IPS DF 4.7 (cell line): ENCODE measurements around the gene MRPS27.

Source experiments
- DNase-seq: peaks from one replicate; pipeline ENCODE4 v3.0.0-alpha.2; 2013; ENCODE audit warnings: low spot score; ENCODE audit errors: extremely low read depth

The MRPS27 gene

DNA sequence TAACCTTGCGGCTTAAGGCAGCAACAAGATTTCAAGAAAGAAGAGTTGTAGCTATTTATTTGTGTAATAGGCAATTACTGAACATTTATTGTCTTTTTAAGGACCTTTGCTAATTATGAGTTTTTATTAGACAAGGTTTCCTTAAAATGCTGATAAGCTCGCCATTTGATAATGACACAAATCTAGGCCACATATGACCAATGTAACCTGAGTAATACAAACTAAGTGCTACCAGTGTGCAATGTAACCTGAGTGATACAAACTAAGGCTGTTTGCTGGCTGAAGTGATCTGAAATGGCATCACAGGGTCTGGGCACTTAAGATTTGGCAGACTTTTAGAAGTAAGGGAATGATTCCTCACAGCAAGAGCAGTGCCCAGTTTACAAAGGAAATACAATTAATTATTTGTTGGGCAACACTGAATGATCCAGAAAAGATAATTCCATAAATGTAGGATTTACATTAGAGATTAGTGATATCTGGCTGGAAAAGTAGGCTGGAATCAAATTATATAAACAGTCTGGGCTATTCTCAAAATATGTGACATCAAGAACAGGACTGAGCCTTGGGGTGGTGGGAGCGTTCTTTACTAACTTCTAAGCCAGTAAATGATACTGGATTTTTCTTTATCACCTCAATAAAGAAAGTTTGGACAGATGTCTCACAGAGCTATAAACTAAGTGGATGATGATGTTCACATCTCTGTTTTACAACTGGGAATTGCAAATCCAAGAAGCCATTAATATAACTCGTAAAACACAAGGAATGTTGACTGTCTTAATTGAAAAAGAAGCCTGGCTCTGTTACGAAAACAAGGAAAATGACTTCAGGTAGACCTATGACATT, 54.8 kb downstream of the MRPS27 start:
- no peak for DNase-seq

DNA sequence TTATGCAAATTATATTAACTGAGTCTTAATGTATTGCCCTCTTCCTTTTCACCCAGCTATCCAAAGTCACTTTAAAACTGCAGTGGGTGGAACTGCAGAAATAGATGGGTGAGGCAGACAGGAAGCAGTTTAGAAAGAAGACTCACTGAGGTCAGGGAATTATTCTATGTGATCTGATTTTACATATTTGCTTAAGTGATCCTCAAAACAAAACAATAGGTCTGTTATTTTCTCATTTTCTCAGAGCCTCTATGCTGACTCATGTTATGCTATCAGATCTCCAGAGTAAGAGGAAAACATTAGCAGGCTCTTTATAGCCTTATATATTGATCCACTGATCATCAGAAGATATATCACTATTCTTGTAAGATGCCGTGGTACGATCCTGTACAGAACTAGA, 63.5 kb downstream of the MRPS27 start:
- no peak for DNase-seq

DNA sequence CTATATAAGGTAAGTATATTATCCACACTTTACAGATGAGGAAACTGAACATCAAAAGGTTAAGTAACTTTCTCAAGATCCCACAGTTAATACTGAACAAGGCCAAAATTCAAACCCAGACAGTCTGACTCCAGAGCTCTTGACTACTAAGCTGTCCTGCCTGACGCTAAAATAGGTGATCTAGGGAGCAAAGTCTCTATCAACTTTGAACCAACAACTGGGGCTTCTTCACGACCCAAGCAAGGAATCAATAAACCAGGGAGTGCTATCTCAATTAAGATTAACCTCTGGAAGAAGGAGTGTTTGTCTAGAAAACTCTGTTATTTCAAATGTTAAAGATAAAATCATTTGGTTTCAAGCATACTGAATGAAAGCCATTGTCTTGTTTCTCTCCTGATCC, 64.4 kb downstream of the MRPS27 start:
- no peak for DNase-seq

DNA sequence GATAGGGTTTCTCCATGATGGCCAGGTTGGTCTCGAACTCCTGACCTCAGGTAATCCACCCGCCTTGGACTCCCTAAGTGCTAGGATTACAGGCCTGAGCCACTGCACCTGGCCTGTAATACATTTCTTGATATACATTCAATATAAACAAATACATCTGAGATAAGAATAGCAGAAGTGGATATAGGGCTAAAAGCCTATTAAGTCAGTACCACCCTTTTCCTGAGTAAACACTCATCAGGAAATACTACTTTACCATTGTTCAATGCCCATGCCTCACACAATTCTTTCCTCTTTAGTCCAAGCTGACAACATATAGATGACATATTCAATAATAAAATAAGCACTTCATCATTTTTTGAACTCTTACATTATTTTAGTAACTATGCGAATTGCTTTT, 64.8 kb downstream of the MRPS27 start:
- no peak for DNase-seq

DNA sequence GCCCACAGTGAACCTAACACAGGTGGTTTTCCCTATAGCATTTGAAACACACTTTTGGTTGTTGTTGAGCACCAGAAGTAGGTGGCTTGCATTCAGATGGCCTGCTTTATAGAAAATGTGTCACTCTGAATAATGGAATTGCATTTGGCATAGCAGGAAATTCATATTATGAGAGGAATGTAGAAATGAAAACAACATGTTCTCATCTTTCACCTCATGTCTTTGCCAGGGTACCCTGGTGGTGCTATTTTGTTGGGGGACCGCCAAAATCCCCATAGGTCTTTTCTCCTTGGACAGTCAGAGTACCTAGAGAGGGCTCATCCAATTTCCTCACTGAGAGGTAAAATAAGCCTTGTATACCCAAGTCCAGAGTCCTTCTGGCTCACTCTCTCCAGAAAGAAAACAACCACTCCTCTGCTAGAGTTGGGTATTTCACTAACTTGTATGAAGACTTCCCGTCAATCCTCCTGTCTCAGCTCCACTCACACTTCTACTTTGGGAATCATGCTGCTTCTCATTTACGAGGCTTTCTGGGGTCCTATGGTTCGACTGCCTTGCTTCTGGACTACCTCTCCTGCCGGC, 67.4 kb downstream of the MRPS27 start:
- DNase-seq: no peak

DNA sequence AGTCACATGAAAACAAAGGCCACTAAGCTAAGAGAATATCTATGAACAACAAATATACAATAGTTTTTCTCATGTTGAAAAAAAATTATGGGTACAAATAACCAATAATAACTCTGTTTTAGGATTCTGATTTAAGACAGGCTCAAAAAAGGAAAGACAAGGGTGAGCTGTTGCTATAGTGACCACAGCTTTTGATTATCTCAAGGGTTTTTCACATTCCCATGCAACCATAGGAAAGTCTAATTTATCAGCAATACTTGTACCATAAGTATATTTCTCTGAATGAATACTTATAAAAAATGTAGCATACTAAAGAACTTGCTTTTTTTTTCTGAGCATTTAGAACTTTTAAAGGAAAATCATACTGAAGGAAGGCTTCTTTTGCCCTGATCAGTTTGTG, 68.0 kb downstream of the MRPS27 start:
- DNase-seq: no peak

DNA sequence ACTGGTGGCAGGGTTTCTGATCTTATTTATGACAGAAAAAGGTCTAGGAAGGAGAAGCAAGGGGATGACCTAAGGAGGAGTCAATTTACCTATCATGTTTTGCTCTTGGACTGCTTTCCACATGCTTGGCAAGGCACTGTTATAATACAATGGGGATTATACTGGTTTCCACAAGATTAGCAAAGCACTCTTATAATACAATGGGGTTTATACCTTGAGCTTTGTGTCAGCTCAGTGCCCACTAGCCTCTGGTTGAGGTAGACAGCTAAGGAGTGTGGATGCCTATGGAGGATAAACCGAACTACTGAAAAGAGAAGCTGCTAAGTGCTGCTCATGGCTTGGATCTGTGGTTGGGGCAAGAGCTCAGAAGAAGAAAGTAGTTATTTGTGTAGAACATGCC, 68.7 kb downstream of the MRPS27 start:
- no peak for DNase-seq

DNA sequence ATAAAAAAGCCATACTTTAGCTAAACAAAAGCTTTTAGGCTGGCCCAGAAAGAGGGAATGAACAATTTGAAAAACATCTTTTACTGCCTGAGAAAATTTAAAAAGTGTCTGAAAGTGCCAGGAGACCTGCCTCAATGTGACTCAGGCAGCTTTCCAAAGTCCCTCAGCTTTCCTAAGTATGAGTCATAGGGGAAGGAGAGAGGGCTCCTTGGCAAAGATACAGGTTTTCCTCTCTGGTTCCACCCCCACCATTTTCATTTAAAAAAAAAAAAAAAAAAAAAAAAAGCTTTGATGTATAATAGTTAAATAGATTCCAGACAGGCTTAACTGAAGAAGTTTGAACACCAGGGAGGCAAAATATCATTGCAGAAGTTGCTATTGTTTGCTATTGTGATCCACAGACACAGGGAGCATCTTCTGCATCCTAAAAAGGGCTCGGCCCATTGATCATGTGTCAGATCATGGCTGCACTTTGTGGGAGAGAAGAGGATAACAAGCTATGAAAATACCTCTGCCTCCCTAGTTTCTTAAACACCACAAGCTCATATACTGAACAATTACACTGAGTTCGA, 71.5 kb downstream of the MRPS27 start:
- no peak for DNase-seq

DNA sequence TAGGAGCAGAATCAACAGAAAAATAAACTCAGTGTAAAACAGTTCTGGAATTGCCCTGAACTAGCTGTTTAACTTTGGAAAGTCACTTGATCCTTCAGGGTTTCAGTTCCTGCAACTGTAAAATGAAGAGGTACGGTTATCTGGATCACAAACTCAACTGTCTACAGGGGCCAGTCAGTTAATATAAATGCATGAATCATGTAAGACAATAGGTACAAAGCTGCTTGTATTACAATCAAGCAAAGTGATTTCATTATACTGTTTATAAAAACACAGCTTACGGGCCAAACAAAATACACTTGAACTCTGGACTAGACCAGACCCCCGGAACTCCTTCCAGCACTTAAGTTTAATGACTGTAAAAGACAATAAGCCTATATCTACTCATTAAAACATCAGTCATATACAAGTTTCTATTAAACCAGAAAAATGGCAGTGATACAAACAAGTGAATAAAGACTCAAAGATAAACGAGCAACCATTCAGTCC, 73.0 kb downstream of the MRPS27 start:
- no peak for DNase-seq

DNA sequence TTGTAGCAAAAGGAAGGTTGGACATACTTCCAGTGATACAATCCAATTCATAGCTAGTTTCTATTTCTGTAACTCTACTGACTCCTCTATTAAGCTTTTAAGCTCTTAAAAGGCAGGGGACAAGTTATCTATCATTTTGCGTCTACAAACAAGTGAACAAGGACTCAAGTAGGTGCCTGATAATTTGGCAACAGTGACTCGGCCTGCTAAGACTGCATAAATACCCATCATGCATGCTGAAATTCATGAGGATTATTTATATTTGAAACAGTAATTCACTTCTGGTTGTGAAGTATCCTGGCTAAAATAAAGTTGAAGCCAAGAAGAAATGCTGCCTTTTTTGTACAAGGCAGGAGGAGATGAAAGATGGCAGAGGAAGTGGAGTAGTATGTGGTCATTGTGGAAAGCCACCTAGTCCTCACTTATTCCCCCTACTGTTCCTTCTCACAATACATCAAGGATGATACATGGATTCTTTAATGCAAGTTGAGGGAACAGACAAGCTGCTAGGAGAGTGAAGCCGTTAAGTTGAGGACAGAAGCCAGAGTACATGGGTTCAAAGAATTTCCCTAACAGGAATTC, 74.0 kb downstream of the MRPS27 start:
- DNase-seq: no peak

DNA sequence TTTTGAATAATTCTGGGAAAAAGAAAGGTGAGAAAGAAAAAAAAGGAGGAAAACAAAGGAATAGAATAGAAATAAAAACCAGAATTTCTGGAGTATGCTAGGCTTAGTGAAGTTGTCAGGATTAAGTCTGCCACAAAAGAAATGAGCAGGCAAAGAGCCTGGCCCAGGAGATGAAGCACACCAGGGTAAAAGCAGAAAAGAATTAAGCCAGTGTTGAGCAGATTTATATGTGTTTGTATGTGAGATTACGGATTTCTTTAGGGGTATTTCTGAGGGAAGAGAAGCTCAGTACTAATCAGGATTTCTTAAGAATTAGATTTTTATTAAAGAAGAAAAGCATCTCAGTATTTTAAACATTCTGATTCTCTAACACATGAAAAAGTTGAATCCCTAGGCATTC, 74.5 kb downstream of the MRPS27 start:
- no peak for DNase-seq

DNA sequence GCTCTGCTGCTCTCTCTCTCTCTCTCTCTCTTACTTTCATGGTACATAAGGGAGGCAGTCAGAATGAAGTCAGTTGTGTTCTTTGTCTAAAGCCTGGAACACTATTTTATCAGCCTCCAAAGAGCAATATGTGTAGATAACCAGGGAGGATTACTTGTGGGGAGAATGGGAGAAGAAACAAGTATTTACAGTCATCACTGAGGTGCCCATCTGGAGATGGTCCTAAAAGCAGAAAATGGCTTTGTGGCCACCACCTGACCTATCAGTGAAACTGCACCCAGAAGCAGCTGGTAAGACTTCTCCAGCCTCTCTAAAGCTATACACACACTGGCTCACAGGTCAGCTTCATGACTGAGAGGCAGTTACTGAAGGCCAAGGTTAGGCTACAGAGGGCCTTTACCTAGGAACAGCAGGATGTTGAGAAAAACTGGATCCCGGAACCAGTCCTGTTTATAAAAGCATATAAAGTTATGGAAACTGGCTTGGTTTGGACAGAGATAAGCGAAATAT, 75.1 kb downstream of the MRPS27 start:
- no peak for DNase-seq

DNA sequence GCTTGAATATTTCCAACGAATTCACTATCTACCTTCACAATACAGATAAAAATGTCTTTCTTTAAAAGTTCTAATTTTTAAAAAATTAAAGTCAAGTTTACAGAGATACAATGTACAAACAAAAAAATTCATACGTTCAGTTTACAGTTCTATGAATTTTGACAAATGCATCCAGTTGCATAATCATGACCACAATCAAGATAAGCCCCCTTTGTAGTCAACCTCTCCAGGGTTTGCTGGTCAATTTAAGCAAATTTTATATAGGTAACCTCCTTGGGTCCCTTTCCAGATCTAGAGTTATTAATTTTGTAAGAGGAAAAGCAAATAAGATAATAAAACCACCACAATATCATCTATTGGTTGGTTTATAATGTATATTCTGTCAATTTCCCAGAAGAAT, 76.3 kb downstream of the MRPS27 start:
- no peak for DNase-seq

DNA sequence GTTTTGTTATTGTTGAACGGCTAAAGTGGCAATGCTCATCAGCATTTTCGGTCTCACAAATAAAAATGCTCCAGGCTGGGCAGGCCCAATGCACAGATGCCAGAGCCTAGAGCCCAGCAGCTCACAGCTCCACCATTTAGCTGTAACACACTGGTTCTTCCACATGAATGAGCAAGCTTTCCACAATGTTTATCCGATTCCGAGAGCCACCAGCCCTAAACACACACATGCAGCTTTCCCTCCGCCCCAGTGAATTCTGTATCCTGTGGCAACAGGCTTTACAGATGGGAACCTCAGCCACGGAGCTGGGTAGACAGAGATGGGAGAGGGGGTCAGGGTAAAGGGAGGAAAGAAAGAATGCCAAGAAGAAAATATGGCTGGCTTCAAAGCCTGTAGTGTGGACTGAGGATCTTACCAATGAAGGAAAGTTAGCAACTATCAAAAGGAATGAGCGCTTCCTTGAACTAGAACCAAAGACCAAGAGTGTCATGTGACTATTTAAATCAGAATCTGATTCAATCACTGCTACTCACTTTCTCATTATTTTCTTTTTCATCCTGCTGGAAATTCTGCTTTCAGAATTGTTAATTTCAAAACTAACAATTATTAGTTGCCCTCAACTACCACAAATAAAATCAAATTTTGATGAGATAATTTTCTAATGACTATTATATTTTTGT, 77.1 kb downstream of the MRPS27 start:
- DNase-seq: no peak

DNA sequence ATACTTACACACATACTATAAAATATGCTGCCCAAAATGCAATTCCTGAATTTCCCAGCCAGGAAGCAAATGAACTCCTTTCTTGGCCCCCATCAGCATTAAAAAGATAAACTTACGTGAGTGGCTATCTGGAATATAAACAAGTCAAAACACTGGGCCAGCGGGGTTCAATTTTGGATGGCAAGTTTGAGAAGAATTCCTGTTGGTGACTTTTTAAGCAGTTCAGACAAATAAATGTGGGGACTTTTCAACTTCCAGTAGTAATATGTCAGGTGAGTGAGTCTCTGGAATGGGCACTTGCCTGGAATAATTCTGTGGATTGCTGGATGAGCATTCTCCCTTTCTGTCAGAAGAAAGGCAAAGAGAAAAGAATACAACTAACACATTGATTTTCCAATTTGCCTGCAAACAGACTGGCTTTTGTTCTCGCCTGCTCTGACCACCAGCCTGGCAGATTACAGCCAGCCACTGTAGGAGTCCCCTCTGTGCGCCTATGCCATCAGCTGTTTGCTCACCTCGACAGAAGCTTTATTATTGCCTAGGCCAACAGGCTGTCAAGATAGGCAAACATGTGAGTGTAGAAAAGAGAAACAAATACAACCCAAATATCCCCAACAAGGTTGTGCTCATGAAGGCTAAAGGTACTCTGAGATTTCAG, 78.6 kb downstream of the MRPS27 start:
- no peak for DNase-seq

DNA sequence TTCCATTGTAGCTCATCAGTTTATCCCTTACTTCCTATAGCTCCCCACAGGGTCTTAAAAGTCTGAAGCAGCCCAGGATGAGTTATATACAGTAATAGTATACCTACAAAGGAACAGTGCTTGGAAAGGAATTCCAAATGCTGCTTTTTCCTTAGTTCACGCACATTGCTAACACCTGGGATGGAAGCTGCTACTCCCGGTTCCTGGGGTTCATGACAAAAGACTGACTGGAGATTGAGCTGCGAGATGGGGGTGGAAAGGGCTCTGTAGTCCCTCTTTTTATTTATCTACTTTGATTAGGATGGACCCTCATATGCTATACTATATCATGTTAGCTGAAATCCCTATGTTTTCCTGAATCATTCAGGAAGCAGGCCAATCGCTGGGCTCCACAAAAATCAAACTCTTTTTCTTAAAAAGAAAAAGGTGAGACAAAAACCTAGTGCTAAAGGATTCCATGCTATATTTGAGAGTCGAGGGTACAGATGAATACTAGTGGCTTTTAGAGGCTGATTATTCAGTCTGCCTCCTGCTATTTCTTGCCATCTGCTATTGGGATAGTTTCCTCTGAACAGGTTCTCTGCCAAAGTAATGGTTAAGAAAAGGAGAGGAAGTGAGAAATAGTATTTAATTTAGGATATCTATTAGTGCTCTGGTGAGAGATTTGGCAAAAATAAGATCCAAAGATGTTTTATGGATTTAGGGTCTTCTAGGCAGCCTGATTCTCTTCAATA, 81.2 kb downstream of the MRPS27 start:
- DNase-seq: no peak

DNA sequence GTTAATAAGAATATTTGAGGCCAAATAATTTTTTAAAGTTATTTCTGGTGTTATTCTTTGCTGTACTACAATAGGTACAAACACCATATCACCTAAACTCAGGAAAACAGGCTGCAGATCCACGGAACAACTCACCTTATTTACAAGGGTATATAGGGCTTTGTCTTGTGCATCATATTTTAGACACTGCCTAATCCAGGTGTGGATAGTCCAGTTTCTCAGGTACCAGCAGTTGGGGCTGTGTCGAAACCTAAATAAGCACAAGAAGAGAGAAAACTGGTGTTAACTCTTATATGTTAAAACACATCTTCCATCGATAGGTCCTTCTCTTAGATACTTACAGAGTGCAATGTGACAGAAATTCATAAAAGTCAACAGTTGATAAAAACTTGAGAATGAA, 82.2 kb downstream of the MRPS27 start:
- no peak for DNase-seq

DNA sequence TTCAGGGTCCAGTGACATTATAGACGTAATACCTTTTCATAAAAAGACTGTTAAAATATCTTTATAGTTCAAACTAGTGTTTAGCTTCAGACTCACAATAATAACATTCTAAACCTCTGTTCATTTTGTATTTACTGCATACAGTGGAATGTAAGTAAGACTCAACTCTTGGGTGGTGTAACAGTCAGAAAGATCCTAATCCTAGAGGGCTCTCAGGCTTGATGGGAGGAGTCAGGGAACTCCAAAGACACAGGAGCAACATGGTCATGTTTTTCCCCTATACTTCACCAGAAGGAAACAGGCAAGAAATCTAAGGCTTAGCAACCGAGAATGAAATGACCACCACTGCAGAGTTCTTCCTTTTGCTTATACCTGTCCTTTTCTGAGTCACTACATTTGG, 82.6 kb downstream of the MRPS27 start:
- no peak for DNase-seq

DNA sequence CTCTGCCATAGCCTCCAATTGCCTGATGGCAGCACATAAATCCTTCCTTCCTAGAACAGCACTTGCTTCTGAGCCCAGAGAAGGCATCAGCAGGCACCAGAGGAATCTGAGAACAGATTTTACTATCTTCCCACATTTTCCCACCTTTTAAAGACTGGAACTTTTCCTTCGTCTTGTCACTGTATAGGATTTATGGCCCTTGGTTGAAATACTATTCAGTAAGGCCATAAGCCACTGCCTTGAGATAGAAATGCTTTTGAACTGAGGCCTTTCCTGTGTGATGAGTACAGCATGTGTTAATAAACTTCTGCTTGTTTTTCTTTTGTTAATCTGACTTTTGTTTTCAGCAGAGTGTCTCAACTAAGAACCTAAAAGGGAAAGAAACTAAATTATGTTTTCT, 84.3 kb downstream of the MRPS27 start:
- no peak for DNase-seq

DNA sequence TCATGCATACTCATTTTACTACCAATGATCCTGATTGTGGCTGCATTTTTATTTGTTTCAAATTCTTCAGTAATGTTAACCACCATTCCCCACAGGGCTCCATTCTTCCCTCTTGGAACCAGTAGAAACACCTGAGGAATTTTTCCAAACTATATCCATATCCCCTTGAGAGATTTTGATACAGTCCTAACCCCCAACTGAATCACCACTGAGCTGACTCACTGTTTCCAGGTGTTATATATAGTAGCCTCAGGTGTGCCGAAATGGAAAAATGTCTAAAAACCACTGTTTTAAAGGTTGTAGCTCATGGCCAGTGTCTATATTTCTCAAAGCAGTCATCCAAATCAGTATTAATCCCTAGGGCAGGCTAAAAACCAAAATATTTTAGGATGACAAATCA, 85.2 kb downstream of the MRPS27 start:
- DNase-seq: no peak
